ENCODE measurements around the gene SH3GL1.

Gene SH3GL1, protein sequence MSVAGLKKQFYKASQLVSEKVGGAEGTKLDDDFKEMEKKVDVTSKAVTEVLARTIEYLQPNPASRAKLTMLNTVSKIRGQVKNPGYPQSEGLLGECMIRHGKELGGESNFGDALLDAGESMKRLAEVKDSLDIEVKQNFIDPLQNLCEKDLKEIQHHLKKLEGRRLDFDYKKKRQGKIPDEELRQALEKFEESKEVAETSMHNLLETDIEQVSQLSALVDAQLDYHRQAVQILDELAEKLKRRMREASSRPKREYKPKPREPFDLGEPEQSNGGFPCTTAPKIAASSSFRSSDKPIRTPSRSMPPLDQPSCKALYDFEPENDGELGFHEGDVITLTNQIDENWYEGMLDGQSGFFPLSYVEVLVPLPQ

GRCh38 chr19:4400135-4400936, at the start of gene SH3GL1:
Gene SH3GL1, minus strand, starts transcription at chr19:4400547. Its CDS starts 179 bp downstream, at chr19:4400368.
- peak; percentile 94 to 96 for DNase-seq

- peak in 1 of 2 experiments; percentile 83 for DNase-seq
These were observed 49.3 kb upstream of the SH3GL1 start for GRCh38 chr19:4449639-4450028.

DNA sequence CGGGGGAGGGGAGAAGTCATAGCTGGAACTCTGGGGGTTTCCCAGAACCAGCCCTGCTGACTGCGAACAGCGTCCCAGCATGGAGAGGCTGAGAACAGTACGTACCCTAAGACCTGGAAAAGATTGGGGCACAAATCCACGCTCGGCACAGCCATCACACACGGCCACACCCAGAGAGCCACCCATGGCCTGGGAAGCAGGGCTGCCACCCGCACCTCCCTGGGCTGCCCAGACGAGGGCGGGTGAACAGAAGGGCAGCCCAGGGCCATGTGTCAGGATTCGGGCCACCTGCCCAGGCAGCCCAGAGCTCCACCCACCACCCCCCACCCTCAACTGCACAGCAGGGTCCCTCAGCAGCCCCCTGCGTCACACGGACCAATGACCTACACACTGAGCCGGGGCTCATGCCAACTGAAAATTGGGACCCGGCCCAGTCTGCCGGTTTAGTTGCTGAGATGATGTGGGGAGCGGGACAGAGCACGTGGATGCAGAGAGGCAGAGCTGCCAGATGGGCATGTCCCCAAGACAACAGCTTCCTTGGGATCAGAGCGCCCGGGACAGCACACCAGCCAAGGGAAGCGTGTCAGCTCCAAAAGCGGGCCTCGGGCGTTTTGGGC, 48.8 kb upstream of the SH3GL1 start:
- peak; percentile 98 to 99 for DNase-seq

DNA sequence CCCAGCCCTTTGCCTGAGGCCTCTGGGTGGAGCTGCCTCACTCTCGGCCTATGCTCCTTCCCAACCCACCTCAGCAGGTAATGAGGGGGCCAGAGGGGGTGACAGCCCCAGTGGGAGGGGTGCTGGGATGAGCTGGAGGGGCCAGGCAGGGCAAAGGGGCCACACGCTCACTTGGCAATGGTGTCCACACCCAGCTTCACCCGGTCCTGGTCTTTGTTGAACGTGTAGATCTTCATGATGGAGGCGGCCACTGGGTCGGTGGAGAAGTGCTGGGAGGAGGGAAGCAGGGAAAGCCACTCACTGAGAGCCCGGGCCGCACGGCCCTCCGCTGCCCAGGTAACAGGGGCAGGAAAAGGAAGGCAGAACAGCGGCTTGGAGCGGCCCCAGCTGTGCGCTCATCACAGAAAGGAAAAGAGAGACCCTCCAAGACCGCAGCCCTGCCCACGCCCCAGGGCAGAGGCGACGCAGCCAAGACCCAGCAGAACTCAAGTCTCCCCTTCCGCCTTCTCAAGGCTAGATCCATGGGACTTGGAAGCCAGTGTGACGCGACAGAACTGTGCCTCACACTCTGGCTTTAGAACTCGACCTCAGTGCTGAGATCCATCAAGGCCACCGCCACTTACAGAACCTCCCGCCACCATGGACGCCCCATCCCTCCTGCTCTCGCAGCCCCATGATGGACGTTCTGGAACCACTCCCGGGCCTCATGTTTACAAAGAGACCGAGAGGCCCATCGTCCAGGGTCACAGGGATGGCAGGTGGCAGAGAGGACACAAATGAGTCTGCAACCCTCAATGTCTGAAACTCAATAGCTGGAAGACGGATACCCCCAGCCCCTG, 48.0 kb upstream of the SH3GL1 start:
- DNase-seq = no peak

GRCh38 chr19:4447327-4448146, 47.2 kb upstream of the SH3GL1 start:
- no peak for DNase-seq

- DNase-seq = no peak
These were observed 46.4 kb upstream of the SH3GL1 start for GRCh38 chr19:4446704-4447200.

DNA sequence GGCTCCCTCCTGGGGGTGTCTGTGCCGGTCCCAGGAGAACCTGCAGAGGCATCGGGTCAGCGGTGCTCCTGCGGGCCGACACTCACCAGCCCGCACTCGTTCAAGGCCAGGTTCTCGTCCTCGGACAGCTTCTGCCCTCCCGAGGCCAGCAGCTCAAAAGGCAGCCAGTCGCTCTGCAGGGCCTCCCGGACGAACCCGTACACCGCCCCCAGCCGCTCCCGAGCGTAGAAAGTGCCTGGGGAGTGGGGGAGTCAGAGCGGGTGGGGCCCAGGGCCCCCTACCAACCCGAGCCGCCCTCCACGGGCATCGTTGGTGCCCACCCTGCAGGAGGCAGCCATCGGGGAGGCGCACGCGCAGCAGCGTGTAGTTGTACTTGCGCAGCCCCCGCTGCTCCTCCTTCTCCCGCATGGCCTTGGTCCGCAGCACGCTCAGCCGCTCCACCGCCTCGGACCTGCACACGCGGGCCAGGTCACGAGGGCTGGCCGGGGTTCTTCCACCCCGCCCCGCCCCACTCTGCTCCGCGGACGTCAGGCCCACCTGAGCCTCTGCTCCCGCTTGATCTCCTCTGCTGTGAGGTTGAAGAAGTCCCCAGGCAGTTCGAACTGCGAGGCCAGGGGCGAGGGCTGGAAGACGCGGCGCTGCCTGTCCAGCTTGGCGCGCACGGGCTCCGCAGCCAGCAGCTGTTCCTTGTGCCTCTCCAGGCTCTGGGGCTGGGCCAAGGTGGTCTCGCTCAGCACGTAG, 45.8 kb upstream of the SH3GL1 start:
- DNase-seq = no peak

DNA sequence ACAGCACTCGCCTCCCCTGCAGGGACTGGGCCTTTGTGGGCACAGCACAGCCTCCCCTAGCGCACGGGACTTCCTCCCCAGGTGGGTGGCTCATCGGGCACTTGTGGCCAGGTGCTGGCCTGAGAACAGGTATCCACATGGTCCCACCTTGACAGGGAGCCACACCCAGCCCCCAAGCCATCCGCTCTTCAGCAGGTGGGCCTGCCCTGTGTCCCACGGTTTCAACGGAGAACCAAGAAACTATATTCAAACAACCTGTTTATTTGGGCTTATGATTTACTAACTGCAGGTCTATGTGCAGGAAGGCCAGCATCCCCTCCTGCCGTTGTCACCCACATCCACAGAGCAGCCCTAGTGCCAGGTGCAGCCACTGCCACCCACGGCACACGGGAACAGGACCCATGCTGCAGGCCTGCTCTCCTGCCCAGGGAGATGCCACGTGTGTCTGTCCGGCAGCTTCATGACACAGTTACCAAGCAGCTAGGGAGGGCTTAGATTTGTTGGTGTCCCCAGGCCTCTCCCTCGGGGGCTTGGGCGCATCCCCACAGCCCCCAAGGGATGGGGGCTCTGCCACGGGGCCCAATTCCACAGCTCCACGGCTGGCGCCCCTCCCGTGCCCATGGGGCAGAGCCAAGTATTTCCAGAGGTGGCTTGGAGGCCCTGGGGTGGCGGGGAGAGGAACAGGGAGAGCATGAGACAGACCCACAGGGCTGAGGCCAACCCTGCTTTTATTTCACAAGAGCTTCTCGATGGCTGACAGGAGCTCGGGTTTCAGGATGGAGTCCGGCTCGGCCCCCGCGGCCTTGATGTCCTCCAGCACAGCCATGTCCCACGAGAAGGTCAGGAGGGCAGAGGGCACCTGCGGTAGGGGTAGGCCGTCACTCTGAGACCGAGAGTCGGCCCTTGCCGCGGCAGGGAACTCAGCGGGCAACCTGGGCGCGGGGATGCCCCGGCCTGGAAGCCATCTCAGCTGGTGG, 44.7 kb upstream of the SH3GL1 start:
- no peak for DNase-seq

GRCh38 chr19:4443966-4444764, 43.8 kb upstream of the SH3GL1 start:
- no peak for DNase-seq

DNA sequence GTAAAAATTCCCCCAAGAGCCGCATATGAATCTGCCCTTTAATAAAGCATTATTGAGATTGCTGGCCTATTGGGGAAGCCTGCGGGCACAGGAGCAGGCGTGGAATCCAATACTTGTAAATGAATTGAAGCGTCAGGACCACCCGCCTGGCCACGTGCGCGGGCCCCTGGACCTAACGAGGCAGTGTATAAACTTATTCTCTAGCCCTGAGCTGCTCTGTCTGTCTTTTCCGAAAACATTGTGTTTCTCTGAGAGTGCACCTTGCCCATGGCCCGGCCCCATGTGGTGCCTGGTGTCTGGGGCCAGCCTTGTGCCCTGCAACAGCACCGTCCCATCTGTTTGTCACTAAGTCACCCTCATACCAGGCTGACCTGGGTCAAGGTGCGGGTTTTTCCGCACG, 42.8 kb upstream of the SH3GL1 start:
- no peak for DNase-seq

- DNase-seq = no peak
These were observed 42.4 kb upstream of the SH3GL1 start for GRCh38 chr19:4442819-4443146.

- DNase-seq = no peak
These were observed 41.9 kb upstream of the SH3GL1 start for GRCh38 chr19:4441994-4442818.

DNA sequence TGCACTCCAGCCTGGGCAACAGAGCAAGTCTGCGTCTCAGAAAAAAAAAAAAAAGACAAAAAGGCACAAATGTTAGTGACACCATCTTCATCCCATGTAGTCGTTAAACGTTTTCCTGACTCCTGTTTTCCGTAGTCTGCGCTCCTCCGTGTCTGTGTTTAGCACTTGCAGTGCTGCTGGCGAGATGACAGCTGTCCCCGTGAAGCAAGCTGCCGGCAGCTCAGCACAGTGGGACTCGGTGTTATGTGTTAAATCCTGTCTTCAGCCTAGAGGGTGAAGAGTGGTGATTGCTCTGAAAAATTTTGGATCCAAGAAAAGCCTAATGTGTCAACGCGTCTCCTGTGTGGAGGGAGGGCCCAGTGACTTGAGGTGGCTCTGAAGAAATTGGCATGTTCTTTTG, 38.9 kb upstream of the SH3GL1 start:
- DNase-seq = no peak

- DNase-seq = no peak
These were observed 36.8 kb upstream of the SH3GL1 start for GRCh38 chr19:4437103-4437502.

DNA sequence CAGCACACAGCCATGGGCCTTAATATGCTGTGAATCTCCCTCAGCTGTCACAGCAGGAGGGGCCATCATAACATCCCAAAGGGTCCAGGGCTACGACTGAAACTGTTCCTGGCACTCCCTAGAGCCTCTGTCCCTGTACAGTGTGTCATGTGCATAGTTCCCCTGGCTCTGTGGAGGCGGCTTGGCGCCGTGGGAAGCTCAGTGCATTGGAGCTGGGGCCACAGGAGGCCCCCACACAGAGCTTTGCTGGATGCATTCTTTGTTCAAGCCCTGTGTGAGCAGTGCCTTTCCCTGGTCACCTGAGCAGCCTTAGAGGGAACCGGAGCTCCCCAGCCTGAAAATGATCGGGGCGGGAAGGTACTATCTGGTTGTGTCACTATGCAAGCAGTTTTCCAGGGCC, 35.9 kb upstream of the SH3GL1 start:
- no peak for DNase-seq

DNA sequence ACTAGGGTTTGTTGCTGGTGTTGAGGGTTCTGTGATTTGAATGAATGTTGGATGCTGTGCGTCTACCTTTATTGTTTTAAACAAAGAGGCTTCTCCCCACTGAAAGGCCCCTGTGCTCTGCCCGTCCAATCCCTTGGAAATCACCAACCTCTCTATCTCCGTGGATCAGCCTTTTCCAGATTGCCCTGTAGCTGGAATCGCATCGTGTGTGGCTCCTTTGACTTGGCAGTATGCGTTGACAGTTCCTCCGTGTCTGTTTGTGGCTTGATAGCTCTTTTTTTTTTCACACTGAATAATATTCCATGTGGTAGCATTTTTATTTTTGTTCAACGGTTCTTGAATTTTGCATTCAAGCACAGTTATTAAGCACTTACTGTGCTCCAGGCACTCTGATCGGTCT, 34.0 kb upstream of the SH3GL1 start:
- no peak for DNase-seq

GRCh38 chr19:4432918-4433506, 32.7 kb upstream of the SH3GL1 start:
- DNase-seq = no peak

Measured in NCI-H446 (cell line).